GM18909 (cell line): ENCODE data around the gene TEX101.

Experiments used
- ATAC-seq: cut with Tn5 transposase; IDR thresholded peaks from one replicate; pipeline ENCODE4 v1.9.1; 2021; ENCODE audit warnings: mild to moderate bottlenecking; ENCODE audit not compliant: unreplicated experiment, poor library complexity

TEX101 gene

DNA sequence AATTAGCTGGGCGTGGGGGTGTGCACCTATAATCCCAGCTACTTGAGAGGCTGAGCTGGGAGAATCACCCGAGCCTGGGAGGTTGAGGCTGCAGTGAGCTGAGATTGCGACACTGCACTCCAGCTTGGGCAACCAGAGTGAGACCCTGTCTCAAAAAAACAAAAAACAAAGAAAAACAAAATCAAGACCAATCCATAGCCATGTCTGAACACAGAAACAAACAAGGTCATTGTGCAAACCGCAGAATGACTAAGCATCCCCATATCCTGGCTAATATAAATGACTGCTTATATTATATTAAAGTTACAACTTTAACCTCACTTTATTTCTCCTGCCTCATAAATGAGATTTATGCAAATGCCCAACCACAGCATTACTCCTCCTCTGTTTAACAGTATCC, 53.0 kb downstream of the TEX101 start:
- no peak for ATAC-seq
